GM23338 (cell line): ENCODE data around the gene AGAP3. TPM values are rescaled to one million over a fixed set of nuclear protein-coding genes. Genes with fewer than 3 reads are reported as not detected.

Experiments
- ATAC-seq: fragments of 200-7000 bp; cut with Tn5 transposase; 3 replicates; pipeline ENCODE4 v1.9.1; 2020
- DNase-seq: peaks from one replicate; pipeline ENCODE4 v3.0.0-alpha.2; 2015; ENCODE audit warnings: low spot score
- H2AFZ ChIP-seq: fragments of 200-600 bp; sonication (generic); 2 replicates; pipeline ENCODE4 v1.8.0; 2016; ENCODE audit warnings: antibody characterized with exemption, mild to moderate bottlenecking, moderate library complexity
- H3F3A ChIP-seq: fragments of 200-600 bp; sonication (generic); replicated peaks from 2 replicates; pipeline ENCODE4 v1.8.0; 2017; ENCODE audit warnings: antibody characterized with exemption, mixed run types, low read depth
- H3K27ac ChIP-seq: fragments of 200-600 bp; sonication (generic); 2 replicates; pipeline ENCODE4 v1.6.1; 2016; ENCODE audit warnings: low read depth
- H3K27me3 ChIP-seq: fragments of 200-600 bp; sonication (generic); 2 replicates; pipeline ENCODE4 v1.8.0; 2016; ENCODE audit warnings: mild to moderate bottlenecking, mixed run types, moderate library complexity; ENCODE audit not compliant: insufficient read depth
- H3K36me3 ChIP-seq: fragments of 200-600 bp; sonication (generic); 2 replicates; pipeline ENCODE4 v1.8.0; 2016; ENCODE audit warnings: mild to moderate bottlenecking; ENCODE audit not compliant: insufficient read depth
- H3K4me1 ChIP-seq: fragments of 200-600 bp; sonication (generic); 2 replicates; pipeline ENCODE4 v1.8.0; 2016; ENCODE audit warnings: mild to moderate bottlenecking, moderate library complexity; ENCODE audit not compliant: insufficient read depth
- H3K4me2 ChIP-seq: fragments of 200-600 bp; sonication (generic); 2 replicates; pipeline ENCODE4 v1.7.1; 2017; ENCODE audit warnings: mixed run types
- H3K4me3 ChIP-seq: fragments of 200-600 bp; sonication (generic); 2 replicates; pipeline ENCODE4 v1.6.1; 2016; ENCODE audit warnings: mixed run types
- H3K79me2 ChIP-seq: fragments of 200-600 bp; sonication (generic); replicated peaks from 2 replicates; pipeline ENCODE4 v1.8.0; 2017; ENCODE audit warnings: mild to moderate bottlenecking; ENCODE audit not compliant: insufficient read depth
- H3K9me2 ChIP-seq: fragments of 200-600 bp; sonication (generic); 2 replicates; pipeline ENCODE4 v1.8.0; 2017; ENCODE audit not compliant: insufficient read depth
- H4K20me1 ChIP-seq: fragments of 200-600 bp; sonication (generic); replicated peaks from 2 replicates; pipeline ENCODE4 v1.8.0; 2017; ENCODE audit warnings: mild to moderate bottlenecking; ENCODE audit not compliant: insufficient read depth
- H3K27ac Mint-ChIP-seq: 2 replicates; pipeline ENCODE4 v1.8.0; 2020; ENCODE audit warnings: inconsistent platforms, mild to moderate bottlenecking, moderate library complexity, mixed read lengths
- H3K27me3 Mint-ChIP-seq: 3 replicates; pipeline ENCODE4 v1.8.0; 2022; ENCODE audit warnings: low read depth, mild to moderate bottlenecking, moderate library complexity, mixed read lengths, inconsistent platforms; ENCODE audit not compliant: insufficient read depth, poor library complexity
- H3K36me3 Mint-ChIP-seq: 3 replicates; pipeline ENCODE4 v1.8.0; 2021; ENCODE audit warnings: low read depth, mild to moderate bottlenecking, inconsistent platforms, moderate library complexity, mixed read lengths
- H3K4me1 Mint-ChIP-seq: 3 replicates; pipeline ENCODE4 v1.8.0; 2020; ENCODE audit warnings: mild to moderate bottlenecking, inconsistent platforms, mixed read lengths
- H3K4me3 Mint-ChIP-seq: 3 replicates; pipeline ENCODE4 v1.8.0; 2021; ENCODE audit warnings: moderate library complexity, mild to moderate bottlenecking, inconsistent platforms, mixed read lengths
- H3K9me3 Mint-ChIP-seq: 3 replicates; pipeline ENCODE4 v1.8.0; 2020; ENCODE audit warnings: moderate library complexity, mild to moderate bottlenecking, inconsistent platforms, mixed read lengths
- CREB1 ChIP-seq: fragments of 250-450 bp; sonication (Bioruptor Pico); IDR thresholded peaks from 2 replicates; pipeline ENCODE4 v1.5.0; 2020; ENCODE audit warnings: low read depth, mild to moderate bottlenecking, moderate library complexity
- EZH2 ChIP-seq: fragments of 200-600 bp; sonication (generic); IDR thresholded peaks from one replicate; pipeline ENCODE4 v1.8.0; 2017; ENCODE audit warnings: antibody characterized with exemption, mild to moderate bottlenecking, low read depth; ENCODE audit not compliant: unreplicated experiment
- EZH2phosphoT487 ChIP-seq: fragments of 200-600 bp; sonication (generic); IDR thresholded peaks from one replicate; pipeline ENCODE4 v1.8.1; 2018; ENCODE audit warnings: antibody characterized with exemption; ENCODE audit not compliant: unreplicated experiment
- JUNB ChIP-seq: IDR thresholded peaks from one replicate; pipeline ENCODE4 v1.6.1; 2016; ENCODE audit warnings: antibody characterized with exemption; ENCODE audit not compliant: unreplicated experiment
- NANOG ChIP-seq: IDR thresholded peaks from 2 replicates; pipeline ENCODE4 v1.6.1; 2016; ENCODE audit warnings: antibody characterized with exemption, borderline replicate concordance
- POLR2AphosphoS5 ChIP-seq: IDR thresholded peaks from 2 replicates; pipeline ENCODE4 v1.6.1; 2016; ENCODE audit warnings: antibody characterized with exemption, low read depth
- STAT1 ChIP-seq: IDR thresholded peaks from one replicate; pipeline ENCODE4 v1.6.1; 2016; ENCODE audit warnings: antibody characterized with exemption; ENCODE audit not compliant: unreplicated experiment
- ZNF114 ChIP-seq: fragments of 250-450 bp; sonication (Bioruptor Pico); IDR thresholded peaks from 2 replicates; pipeline ENCODE4 v1.5.0; 2020; ENCODE audit warnings: mild to moderate bottlenecking, moderate library complexity
- ZNF331 ChIP-seq: fragments of 250-450 bp; sonication (Bioruptor Pico); IDR thresholded peaks from 2 replicates; pipeline ENCODE4 v1.5.0; 2020; ENCODE audit warnings: low read depth, mild to moderate bottlenecking, moderate library complexity
- polyA plus RNA-seq: library from polyadenylated mRNA; unstranded; fragments of >200 nt; fragmentation: Nextera tagmentation; extraction: Ambion mirVana; gene quantifications from 2 replicates; pipeline ENCODE4 v1.2.1, GENCODE V29; 2016
- total RNA-seq: library from RNA; depleted of rRNA; stranded (reverse); fragments of >200 nt; shearing (Covaris generic); gene quantifications from 2 replicates; pipeline ENCODE4 v1.2.3, GENCODE V29; 2014
- TF ChIP-seq, protein P1 (sequence below), 2 experiments: fragments of 200-600 bp in 1 of 2; sonication (generic) in 1 of 2; conservative IDR thresholded peaks; 2 replicates each; pipeline versions ENCODE4 v1.5.1 to v1.6.1; 2016 to 2017; ENCODE audit warnings: antibody characterized with exemption in 2 of 2, low read depth in 2 of 2, mild to moderate bottlenecking in 2 of 2, moderate library complexity in 1 of 2
- TF ChIP-seq, protein P2 (sequence below): IDR thresholded peaks from one replicate; pipeline ENCODE4 v1.6.1; 2018; ENCODE audit warnings: antibody characterized with exemption; ENCODE audit not compliant: unreplicated experiment
- TF ChIP-seq, protein P3 (sequence below): fragments of 250-450 bp; sonication (Bioruptor Pico); IDR thresholded peaks from 2 replicates; pipeline ENCODE4 v1.5.0; 2020; ENCODE audit warnings: mild to moderate bottlenecking, moderate library complexity
- TF ChIP-seq, protein P4 (sequence below): IDR thresholded peaks from 2 replicates; pipeline ENCODE4 v1.6.1; 2016; ENCODE audit warnings: antibody characterized with exemption

The AGAP3 gene
- total and polyA plus RNA-seq, 2 experiments from 2014 or later: 24.0 to 39.2 TPM

DNA sequence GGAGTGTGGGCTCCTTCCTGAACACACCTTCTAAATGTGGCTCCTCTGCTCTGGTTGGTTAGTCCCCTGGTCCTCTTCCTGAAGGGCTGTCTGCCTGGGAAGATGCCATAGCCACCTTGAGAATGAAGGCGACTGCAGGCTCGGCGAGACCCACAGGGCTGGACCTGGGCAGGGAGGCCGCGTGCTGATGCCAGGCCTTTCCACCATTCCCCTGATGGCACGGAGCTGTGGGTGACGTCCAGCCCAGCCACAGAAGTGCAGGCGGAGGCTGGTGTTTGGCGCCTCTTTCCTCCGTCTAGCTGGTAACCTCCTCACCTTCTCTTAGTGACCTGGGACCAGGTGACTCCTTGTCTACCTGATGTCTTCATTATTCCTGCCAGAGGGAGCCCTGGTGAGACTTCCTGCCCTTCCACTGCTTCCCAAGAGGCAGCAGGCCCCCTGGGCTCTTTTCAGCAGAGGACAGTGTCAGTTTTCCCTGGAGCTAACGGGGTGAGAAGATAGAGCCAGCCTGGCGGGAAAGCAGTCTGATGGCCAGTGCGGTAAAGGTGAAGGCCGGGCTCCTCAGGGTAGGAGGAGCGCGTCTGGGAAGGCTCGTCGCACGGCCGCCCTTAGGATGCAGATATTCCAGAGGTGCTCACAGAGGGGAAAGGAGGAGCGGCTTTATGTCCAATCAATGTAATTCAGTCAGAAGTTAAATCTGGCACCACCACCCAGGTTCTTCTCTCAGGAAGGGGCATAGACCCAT lies 46.4 kb downstream of the AGAP3 start:
- H2AFZ ChIP-seq: no peak overlapping the region
- H3K4me1 ChIP-seq: peaks cover 6% of the 10 kb centered on the region
- H3K4me3 ChIP-seq: no peak overlapping the region
- H3K79me2 ChIP-seq: no peaks in the 10 kb centered on the region
- no peak overlapping the region for H3K27ac Mint-ChIP-seq
- peaks cover 8% of the 10 kb centered on the region for H4K20me1 ChIP-seq
- DNase-seq (no peak), ATAC-seq (no peak)
- H3K27ac ChIP-seq: no peak overlapping the region
- H3K36me3 ChIP-seq: no peaks in the 10 kb centered on the region
- H3K9me3 Mint-ChIP-seq: no peaks in the 10 kb centered on the region
- H3K4me1 Mint-ChIP-seq: peaks cover 14% of the 10 kb centered on the region
- H3F3A ChIP-seq: 0 out of 2 replicates have a peak, but pooled peaks cover 2% of the 10 kb centered on the region
- TF ChIP-seq STAT1 (no peak), EZH2phosphoT487 (no peak), JUNB (no peak), ZNF114 (CRISPR knock-in tag) (no peak), EZH2 (no peak), CREB1 (no peak), ZNF331 (CRISPR knock-in tag) (no peak), NANOG (no peak), POLR2AphosphoS5 (no peak)
- TF ChIP-seq, protein P1, sequence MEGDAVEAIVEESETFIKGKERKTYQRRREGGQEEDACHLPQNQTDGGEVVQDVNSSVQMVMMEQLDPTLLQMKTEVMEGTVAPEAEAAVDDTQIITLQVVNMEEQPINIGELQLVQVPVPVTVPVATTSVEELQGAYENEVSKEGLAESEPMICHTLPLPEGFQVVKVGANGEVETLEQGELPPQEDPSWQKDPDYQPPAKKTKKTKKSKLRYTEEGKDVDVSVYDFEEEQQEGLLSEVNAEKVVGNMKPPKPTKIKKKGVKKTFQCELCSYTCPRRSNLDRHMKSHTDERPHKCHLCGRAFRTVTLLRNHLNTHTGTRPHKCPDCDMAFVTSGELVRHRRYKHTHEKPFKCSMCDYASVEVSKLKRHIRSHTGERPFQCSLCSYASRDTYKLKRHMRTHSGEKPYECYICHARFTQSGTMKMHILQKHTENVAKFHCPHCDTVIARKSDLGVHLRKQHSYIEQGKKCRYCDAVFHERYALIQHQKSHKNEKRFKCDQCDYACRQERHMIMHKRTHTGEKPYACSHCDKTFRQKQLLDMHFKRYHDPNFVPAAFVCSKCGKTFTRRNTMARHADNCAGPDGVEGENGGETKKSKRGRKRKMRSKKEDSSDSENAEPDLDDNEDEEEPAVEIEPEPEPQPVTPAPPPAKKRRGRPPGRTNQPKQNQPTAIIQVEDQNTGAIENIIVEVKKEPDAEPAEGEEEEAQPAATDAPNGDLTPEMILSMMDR (conservative IDR thresholded peaks at IDR 0.05; ENCODE audit: low read depth in 2 of 2): no peak
- TF ChIP-seq, protein P2, sequence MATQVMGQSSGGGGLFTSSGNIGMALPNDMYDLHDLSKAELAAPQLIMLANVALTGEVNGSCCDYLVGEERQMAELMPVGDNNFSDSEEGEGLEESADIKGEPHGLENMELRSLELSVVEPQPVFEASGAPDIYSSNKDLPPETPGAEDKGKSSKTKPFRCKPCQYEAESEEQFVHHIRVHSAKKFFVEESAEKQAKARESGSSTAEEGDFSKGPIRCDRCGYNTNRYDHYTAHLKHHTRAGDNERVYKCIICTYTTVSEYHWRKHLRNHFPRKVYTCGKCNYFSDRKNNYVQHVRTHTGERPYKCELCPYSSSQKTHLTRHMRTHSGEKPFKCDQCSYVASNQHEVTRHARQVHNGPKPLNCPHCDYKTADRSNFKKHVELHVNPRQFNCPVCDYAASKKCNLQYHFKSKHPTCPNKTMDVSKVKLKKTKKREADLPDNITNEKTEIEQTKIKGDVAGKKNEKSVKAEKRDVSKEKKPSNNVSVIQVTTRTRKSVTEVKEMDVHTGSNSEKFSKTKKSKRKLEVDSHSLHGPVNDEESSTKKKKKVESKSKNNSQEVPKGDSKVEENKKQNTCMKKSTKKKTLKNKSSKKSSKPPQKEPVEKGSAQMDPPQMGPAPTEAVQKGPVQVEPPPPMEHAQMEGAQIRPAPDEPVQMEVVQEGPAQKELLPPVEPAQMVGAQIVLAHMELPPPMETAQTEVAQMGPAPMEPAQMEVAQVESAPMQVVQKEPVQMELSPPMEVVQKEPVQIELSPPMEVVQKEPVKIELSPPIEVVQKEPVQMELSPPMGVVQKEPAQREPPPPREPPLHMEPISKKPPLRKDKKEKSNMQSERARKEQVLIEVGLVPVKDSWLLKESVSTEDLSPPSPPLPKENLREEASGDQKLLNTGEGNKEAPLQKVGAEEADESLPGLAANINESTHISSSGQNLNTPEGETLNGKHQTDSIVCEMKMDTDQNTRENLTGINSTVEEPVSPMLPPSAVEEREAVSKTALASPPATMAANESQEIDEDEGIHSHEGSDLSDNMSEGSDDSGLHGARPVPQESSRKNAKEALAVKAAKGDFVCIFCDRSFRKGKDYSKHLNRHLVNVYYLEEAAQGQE: no peak
- TF ChIP-seq, protein P3, sequence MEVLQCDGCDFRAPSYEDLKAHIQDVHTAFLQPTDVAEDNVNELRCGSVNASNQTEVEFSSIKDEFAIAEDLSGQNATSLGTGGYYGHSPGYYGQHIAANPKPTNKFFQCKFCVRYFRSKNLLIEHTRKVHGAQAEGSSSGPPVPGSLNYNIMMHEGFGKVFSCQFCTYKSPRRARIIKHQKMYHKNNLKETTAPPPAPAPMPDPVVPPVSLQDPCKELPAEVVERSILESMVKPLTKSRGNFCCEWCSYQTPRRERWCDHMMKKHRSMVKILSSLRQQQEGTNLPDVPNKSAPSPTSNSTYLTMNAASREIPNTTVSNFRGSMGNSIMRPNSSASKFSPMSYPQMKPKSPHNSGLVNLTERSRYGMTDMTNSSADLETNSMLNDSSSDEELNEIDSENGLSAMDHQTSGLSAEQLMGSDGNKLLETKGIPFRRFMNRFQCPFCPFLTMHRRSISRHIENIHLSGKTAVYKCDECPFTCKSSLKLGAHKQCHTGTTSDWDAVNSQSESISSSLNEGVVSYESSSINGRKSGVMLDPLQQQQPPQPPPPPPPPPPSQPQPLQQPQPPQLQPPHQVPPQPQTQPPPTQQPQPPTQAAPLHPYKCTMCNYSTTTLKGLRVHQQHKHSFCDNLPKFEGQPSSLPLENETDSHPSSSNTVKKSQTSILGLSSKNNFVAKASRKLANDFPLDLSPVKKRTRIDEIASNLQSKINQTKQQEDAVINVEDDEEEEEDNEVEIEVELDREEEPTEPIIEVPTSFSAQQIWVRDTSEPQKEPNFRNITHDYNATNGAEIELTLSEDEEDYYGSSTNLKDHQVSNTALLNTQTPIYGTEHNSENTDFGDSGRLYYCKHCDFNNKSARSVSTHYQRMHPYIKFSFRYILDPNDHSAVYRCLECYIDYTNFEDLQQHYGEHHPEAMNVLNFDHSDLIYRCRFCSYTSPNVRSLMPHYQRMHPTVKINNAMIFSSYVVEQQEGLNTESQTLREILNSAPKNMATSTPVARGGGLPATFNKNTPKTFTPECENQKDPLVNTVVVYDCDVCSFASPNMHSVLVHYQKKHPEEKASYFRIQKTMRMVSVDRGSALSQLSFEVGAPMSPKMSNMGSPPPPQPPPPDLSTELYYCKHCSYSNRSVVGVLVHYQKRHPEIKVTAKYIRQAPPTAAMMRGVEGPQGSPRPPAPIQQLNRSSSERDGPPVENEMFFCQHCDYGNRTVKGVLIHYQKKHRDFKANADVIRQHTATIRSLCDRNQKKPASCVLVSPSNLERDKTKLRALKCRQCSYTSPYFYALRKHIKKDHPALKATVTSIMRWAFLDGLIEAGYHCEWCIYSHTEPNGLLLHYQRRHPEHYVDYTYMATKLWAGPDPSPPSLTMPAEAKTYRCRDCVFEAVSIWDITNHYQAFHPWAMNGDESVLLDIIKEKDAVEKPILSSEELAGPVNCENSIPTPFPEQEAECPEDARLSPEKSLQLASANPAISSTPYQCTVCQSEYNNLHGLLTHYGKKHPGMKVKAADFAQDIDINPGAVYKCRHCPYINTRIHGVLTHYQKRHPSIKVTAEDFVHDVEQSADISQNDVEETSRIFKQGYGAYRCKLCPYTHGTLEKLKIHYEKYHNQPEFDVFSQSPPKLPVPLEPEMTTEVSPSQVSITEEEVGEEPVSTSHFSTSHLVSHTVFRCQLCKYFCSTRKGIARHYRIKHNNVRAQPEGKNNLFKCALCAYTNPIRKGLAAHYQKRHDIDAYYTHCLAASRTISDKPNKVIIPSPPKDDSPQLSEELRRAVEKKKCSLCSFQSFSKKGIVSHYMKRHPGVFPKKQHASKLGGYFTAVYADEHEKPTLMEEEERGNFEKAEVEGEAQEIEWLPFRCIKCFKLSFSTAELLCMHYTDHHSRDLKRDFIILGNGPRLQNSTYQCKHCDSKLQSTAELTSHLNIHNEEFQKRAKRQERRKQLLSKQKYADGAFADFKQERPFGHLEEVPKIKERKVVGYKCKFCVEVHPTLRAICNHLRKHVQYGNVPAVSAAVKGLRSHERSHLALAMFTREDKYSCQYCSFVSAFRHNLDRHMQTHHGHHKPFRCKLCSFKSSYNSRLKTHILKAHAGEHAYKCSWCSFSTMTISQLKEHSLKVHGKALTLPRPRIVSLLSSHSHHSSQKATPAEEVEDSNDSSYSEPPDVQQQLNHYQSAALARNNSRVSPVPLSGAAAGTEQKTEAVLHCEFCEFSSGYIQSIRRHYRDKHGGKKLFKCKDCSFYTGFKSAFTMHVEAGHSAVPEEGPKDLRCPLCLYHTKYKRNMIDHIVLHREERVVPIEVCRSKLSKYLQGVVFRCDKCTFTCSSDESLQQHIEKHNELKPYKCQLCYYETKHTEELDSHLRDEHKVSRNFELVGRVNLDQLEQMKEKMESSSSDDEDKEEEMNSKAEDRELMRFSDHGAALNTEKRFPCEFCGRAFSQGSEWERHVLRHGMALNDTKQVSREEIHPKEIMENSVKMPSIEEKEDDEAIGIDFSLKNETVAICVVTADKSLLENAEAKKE (CRISPR knock-in tag): no peak
- TF ChIP-seq, protein P4, sequence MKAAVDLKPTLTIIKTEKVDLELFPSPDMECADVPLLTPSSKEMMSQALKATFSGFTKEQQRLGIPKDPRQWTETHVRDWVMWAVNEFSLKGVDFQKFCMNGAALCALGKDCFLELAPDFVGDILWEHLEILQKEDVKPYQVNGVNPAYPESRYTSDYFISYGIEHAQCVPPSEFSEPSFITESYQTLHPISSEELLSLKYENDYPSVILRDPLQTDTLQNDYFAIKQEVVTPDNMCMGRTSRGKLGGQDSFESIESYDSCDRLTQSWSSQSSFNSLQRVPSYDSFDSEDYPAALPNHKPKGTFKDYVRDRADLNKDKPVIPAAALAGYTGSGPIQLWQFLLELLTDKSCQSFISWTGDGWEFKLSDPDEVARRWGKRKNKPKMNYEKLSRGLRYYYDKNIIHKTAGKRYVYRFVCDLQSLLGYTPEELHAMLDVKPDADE: no peak
- H3K9me2 ChIP-seq: no peaks in the 10 kb centered on the region
- no peak overlapping the region for H3K4me3 Mint-ChIP-seq
- H3K36me3 Mint-ChIP-seq: peaks cover 30% of the 10 kb centered on the region
- no peaks in the 10 kb centered on the region for H3K27me3 ChIP-seq
- H3K4me2 ChIP-seq: no peak overlapping the region
- peaks cover 19% of the 10 kb centered on the region for H3K27me3 Mint-ChIP-seq
